ENCODE data around the gene DSC1.
"Not testable (repeated sequence)": the region's sequence is repeated elsewhere in the genome, so short reads cannot be mapped to it uniquely, and the experiment has no call there.

DSC1 gene

GRCh38 chr18:31162825-31163435 lies at the start of gene DSC1:
Gene DSC1, minus strand, starts transcription at chr18:31162856. Its CDS starts 262 bp downstream, at chr18:31162594.
- no peak for ATAC-seq

GRCh38 chr18:31211047-31211446 lies 48.4 kb upstream of the DSC1 start:
- no peak for ATAC-seq

GRCh38 chr18:31209041-31209440 lies 46.4 kb upstream of the DSC1 start:
- no peak for ATAC-seq

GRCh38 chr18:31207391-31207790 lies 44.7 kb upstream of the DSC1 start:
- no peak for ATAC-seq

- ATAC-seq = no peak
Measured at GRCh38 chr18:31206787-31207381, 44.2 kb upstream of the DSC1 start.

GRCh38 chr18:31206071-31206470 lies 43.4 kb upstream of the DSC1 start:
- ATAC-seq = no peak

GRCh38 chr18:31205273-31205672 lies 42.6 kb upstream of the DSC1 start:
- ATAC-seq = no peak

- ATAC-seq = no peak
Measured at GRCh38 chr18:31204833-31205232, 42.2 kb upstream of the DSC1 start.

GRCh38 chr18:31204166-31204565 lies 41.5 kb upstream of the DSC1 start:
- ATAC-seq = no peak

- no peak for ATAC-seq
Measured at GRCh38 chr18:31203794-31204148, 41.1 kb upstream of the DSC1 start.

- no peak for ATAC-seq
Measured at GRCh38 chr18:31203096-31203793, 40.6 kb upstream of the DSC1 start.

- no peak for ATAC-seq
Measured at GRCh38 chr18:31199190-31199769, 36.6 kb upstream of the DSC1 start.

GRCh38 chr18:31197676-31198075 lies 35.0 kb upstream of the DSC1 start:
- no peak for ATAC-seq

- ATAC-seq = no peak
Measured at GRCh38 chr18:31195063-31195462, 32.4 kb upstream of the DSC1 start.

- no peak for ATAC-seq
Measured at GRCh38 chr18:31192086-31192776, 29.6 kb upstream of the DSC1 start.

- ATAC-seq = no peak
Measured at GRCh38 chr18:31190919-31191318, 28.3 kb upstream of the DSC1 start.

- no peak for ATAC-seq
Measured at GRCh38 chr18:31189757-31190156, 27.1 kb upstream of the DSC1 start.

GRCh38 chr18:31185186-31185950 lies 22.7 kb upstream of the DSC1 start:
- no peak for ATAC-seq

- ATAC-seq = no peak
Measured at GRCh38 chr18:31183302-31183701, 20.6 kb upstream of the DSC1 start.

GRCh38 chr18:31177369-31177768 lies 14.7 kb upstream of the DSC1 start:
- ATAC-seq = not testable (repeated sequence)

GRCh38 chr18:31176531-31176930 lies 13.9 kb upstream of the DSC1 start:
- ATAC-seq = no peak

- ATAC-seq = no peak
Measured at GRCh38 chr18:31171144-31171839, 8.6 kb upstream of the DSC1 start.
